Astrocyte (in vitro differentiated cells and primary cell): ENCODE results near the gene DCAF6.

ENCODE experiments used
- EZH2 ChIP-seq: IDR thresholded peaks from 2 replicates; pipeline ENCODE4 v1.6.1; 2012; ENCODE audit warnings: mild to moderate bottlenecking, low read length, inconsistent platforms; ENCODE audit not compliant: insufficient read depth
- TF ChIP-seq, protein P1 (sequence below): IDR thresholded peaks from 2 replicates; pipeline ENCODE4 v1.5.1; 2011; ENCODE audit warnings: low read depth, mild to moderate bottlenecking, inconsistent platforms, low read length, moderate library complexity; ENCODE audit not compliant: insufficient read depth

DNA sequence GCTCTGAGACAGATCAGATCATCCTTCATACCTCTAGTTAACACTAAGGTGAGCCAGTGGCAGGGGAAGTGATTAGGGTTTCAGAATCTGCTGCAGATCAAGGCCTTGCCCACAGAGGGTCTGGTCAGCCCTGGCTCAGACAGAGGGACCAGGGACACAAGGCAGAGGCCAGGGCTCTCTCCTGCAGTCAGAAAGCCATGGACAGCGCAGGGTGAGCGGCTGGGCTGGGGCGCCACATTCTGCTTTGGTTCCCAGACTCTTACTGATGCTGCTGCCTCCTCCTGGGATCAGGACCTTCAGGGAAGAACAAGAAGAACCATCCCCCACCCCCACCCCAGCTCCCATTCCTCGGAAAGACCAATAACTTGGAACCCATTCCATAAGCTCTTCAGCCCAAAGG lies 157.1 kb downstream of the DCAF6 start:
- TF ChIP-seq, protein P1, sequence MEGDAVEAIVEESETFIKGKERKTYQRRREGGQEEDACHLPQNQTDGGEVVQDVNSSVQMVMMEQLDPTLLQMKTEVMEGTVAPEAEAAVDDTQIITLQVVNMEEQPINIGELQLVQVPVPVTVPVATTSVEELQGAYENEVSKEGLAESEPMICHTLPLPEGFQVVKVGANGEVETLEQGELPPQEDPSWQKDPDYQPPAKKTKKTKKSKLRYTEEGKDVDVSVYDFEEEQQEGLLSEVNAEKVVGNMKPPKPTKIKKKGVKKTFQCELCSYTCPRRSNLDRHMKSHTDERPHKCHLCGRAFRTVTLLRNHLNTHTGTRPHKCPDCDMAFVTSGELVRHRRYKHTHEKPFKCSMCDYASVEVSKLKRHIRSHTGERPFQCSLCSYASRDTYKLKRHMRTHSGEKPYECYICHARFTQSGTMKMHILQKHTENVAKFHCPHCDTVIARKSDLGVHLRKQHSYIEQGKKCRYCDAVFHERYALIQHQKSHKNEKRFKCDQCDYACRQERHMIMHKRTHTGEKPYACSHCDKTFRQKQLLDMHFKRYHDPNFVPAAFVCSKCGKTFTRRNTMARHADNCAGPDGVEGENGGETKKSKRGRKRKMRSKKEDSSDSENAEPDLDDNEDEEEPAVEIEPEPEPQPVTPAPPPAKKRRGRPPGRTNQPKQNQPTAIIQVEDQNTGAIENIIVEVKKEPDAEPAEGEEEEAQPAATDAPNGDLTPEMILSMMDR: no peak
- no peak for TF ChIP-seq EZH2
